ENCODE data around the gene PIEZO2.

GRCh38 chr18:11147371-11147951, 1.9 kb downstream of the PIEZO2 start:
- TF ChIP-seq CTCF (conservative IDR thresholded peaks at IDR 0.05) (no peak), ZFX (IDR thresholded peaks at IDR 0.05) (no peak)

Data from C4-2B (cell line).